Measurements from ENCODE around the gene SORCS2. TPM values are rescaled to one million over a fixed set of nuclear protein-coding genes. Genes with fewer than 3 reads are reported as not detected.

Gene SORCS2
- total RNA-seq, 1 experiment from 2014 or later: not detected

- no TSS peak for BruUV-seq (replicated peaks)
- no peak for DNase-seq (ENCODE audit: unreplicated experiment)
- CTCF ChIA-PET: interaction anchor here (0.6 to 1.7 kb wide), 10 partner anchors 11 to 496 kb away, joined by 3 to 11 read pairs (median 4); partner anchors contain the start of gene SORCS2
- POLR2A ChIA-PET: no interaction called here
- Mint-ChIP-seq H3K27me3 (ENCODE audit: insufficient read depth, unreplicated experiment) (no peaks in the 10 kb centered on the region), H3K27ac (ENCODE audit: low read depth, unreplicated experiment) (no peak overlapping the region), H3K4me1 (ENCODE audit: insufficient read depth, unreplicated experiment) (peaks cover 6% of the 10 kb centered on the region), H3K9me3 (ENCODE audit: unreplicated experiment) (peaks cover 8% of the 10 kb centered on the region), H3K4me3 (ENCODE audit: unreplicated experiment) (no peak overlapping the region), H3K36me3 (ENCODE audit: insufficient read depth, unreplicated experiment) (no peaks in the 10 kb centered on the region)
- intact Hi-C loops (cut with micrococcal nuclease): no loop called here
- no peak for TF ChIP-seq CTCF (IDR thresholded peaks at IDR 0.05; ENCODE audit: unreplicated experiment)
Measured at GRCh38 chr4:7334521-7335275, 142.4 kb downstream of the SORCS2 start.

- no peak overlapping the region for H3K4me3 Mint-ChIP-seq (ENCODE audit: unreplicated experiment)
- peak; percentile 63 for TF ChIP-seq CTCF (IDR thresholded peaks at IDR 0.05; ENCODE audit: unreplicated experiment)
- H3K36me3 Mint-ChIP-seq (ENCODE audit: insufficient read depth, unreplicated experiment): no peaks in the 10 kb centered on the region
- ChIA-PET CTCF (interaction anchor here (0.6 to 1.7 kb wide), 16 partner anchors 8 to 474 kb away, joined by 3 to 11 read pairs (median 4); partner anchors contain the start of gene SORCS2), POLR2A (interaction anchor here (0.6 kb wide), 1 partner anchor 24 kb away, joined by 3 read pairs; no protein-coding TSS in a partner anchor)
- no TSS peak for BruUV-seq (replicated peaks)
- peaks cover 8% of the 10 kb centered on the region for H3K9me3 Mint-ChIP-seq (ENCODE audit: unreplicated experiment)
- no peak overlapping the region for H3K27ac Mint-ChIP-seq (ENCODE audit: low read depth, unreplicated experiment)
- intact Hi-C loops (cut with micrococcal nuclease): no loop called here
- DNase-seq (ENCODE audit: unreplicated experiment): peak; percentile 58
- H3K27me3 Mint-ChIP-seq (ENCODE audit: insufficient read depth, unreplicated experiment): no peaks in the 10 kb centered on the region
- H3K4me1 Mint-ChIP-seq (ENCODE audit: insufficient read depth, unreplicated experiment): peaks cover 6% of the 10 kb centered on the region
Measured at GRCh38 chr4:7335344-7336066, 143.2 kb downstream of the SORCS2 start.

GRCh38 chr4:7336067-7336569 lies 143.8 kb downstream of the SORCS2 start:
- no peaks in the 10 kb centered on the region for H3K27me3 Mint-ChIP-seq (ENCODE audit: insufficient read depth, unreplicated experiment)
- POLR2A ChIA-PET: interaction anchor here (0.6 kb wide), 1 partner anchor 23 kb away, joined by 3 read pairs; no protein-coding TSS in a partner anchor
- intact Hi-C loops (cut with micrococcal nuclease): no loop called here

More at GRCh38 chr4:7336067-7336569, 143.8 kb downstream of the SORCS2 start:
- H3K4me1 Mint-ChIP-seq (ENCODE audit: insufficient read depth, unreplicated experiment): peaks cover 6% of the 10 kb centered on the region
- no peak for TF ChIP-seq CTCF (IDR thresholded peaks at IDR 0.05; ENCODE audit: unreplicated experiment)
- CTCF ChIA-PET: interaction anchor here (0.8 to 1.6 kb wide), 12 partner anchors 9 to 409 kb away, joined by 3 to 11 read pairs (median 4); partner anchors contain the start of gene SORCS2
- H3K9me3 Mint-ChIP-seq (ENCODE audit: unreplicated experiment): peaks cover 8% of the 10 kb centered on the region
- no peaks in the 10 kb centered on the region for H3K36me3 Mint-ChIP-seq (ENCODE audit: insufficient read depth, unreplicated experiment)
- no peak overlapping the region for H3K27ac Mint-ChIP-seq (ENCODE audit: low read depth, unreplicated experiment)
- no peak overlapping the region for H3K4me3 Mint-ChIP-seq (ENCODE audit: unreplicated experiment)
- DNase-seq (ENCODE audit: unreplicated experiment): no peak
- BruUV-seq (replicated peaks): no TSS peak

Measured in MCF 10A (cell line).